GM12873 (cell line): Measurements from ENCODE around the gene BCAS1.

Experiments
- TF ChIP-seq, protein P1 (sequence below): IDR thresholded peaks from 2 replicates; pipeline ENCODE4 v1.5.1; 2012; ENCODE audit warnings: low read depth, mild to moderate bottlenecking, moderate library complexity, low read length, control low read depth; ENCODE audit not compliant: insufficient read depth; ENCODE audit errors: missing control alignments

BCAS1 gene

DNA sequence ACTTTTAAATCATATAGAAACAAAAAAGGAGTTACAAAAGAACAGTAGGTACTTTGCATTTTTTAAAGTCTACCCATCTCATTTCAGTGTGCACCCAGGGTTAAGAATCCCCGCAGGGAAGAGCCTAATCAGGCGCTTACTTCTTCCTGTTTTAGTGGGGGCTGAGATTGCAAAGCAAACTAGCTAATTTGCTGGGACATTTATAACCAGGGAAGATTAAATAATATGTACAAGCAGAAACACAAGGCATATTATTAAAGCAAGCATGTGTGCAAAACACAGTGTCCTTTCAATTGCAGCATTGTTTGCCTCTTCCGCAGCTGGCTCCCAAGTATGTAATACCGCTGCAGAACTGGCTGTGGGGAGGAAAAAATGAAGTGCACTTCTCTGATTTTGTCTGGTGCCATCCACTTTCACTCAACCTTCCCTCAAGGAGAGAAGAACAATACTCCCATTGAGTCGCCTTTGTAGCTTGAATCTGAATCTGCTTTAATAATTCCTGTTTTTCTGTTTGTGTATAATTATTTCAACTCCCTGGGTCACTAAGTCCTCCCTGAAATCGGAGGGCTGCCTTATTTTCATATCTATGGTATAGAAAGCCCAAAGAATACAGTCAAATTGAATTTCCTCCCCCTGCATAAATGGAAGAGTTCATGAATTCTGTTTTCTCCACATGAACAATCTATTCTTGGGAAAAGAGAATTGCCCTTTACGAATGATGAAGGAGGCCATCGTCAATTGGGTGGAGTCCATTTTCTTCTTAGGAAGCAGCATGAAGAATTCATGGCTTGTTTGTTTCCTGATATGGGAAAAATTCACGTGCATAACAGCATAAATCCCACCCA, 23.3 kb upstream of the BCAS1 start:
- TF ChIP-seq, protein P1, sequence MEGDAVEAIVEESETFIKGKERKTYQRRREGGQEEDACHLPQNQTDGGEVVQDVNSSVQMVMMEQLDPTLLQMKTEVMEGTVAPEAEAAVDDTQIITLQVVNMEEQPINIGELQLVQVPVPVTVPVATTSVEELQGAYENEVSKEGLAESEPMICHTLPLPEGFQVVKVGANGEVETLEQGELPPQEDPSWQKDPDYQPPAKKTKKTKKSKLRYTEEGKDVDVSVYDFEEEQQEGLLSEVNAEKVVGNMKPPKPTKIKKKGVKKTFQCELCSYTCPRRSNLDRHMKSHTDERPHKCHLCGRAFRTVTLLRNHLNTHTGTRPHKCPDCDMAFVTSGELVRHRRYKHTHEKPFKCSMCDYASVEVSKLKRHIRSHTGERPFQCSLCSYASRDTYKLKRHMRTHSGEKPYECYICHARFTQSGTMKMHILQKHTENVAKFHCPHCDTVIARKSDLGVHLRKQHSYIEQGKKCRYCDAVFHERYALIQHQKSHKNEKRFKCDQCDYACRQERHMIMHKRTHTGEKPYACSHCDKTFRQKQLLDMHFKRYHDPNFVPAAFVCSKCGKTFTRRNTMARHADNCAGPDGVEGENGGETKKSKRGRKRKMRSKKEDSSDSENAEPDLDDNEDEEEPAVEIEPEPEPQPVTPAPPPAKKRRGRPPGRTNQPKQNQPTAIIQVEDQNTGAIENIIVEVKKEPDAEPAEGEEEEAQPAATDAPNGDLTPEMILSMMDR, result no peak

DNA sequence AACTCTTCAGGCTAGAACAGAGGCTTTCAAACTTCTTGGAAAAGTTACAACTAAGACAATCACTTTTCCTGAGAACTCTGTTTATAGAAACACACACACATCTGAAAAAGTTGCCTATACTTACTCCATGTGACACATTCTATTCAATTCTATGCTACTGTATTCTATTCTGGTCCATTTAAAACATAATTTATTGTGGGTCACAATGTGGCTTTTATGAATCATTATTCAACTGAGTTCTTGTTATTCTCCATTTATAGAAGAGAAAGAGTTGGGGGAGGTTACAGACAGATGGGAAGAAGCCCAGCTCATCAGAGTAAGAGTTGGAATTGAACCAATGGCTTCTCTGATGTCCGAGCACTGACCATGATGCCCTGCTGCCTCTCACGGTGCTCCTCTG, 21.6 kb upstream of the BCAS1 start:
- TF ChIP-seq, protein P1, result no peak

DNA sequence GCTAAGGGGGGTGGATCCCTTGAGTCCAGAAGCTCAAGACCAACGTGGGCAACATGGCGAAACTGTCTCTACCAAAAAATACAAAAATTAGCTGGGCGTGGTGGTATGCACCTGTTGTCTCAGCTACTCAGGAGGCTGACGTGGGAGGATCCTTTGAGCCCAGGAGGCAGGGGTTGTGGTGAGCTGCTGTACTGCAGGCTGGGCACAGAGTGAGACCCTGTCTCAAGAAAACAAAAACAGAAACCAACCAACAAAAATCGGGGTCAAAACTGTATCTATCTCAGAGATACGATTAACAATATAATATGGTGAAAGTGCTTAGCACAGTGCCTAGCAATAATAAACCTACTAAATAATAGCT, 20.7 kb upstream of the BCAS1 start:
- TF ChIP-seq, protein P1, result peak; percentile 2

DNA sequence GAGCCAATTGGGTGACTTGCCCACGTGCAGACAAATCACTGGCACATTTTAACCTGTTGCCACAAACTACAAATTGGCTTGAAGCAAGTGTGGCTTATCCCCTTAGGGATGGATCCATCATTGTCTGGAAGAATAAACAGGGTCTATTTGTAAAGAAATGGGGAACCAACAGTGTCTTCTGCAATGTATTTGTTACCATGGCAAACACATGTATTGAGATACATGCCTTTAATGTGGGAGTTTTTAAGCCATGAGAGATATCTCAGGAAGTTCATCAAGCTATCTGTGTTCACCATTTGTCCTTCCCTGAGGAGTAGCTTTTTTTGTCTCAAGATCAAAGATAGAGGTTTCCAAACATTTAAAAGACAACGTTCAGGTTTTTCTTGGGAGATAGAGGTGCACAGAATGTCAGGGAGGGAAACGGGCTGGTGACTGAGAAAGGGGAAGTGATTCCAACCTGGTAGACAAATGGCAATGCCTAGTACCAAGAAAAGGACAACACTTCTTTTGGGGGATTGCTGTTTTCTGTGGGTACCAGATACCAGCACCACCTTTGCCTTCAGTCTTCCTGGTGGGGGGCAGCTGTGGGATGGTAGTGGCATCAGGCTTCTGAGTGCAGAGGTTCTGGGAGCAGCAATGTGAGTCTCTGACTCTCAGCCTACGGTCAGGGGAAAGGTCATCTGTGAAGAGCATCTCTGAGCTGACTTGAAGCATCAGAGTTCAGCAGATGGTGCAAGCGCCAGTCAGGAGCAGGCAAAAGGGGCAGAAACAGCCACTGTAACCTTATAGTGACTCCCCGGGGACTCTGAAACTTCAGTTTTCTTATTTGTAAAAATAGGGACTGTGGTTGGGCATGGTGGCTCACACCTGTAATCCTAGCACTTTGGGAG, 20.1 kb upstream of the BCAS1 start:
- TF ChIP-seq, protein P1, result no peak

DNA sequence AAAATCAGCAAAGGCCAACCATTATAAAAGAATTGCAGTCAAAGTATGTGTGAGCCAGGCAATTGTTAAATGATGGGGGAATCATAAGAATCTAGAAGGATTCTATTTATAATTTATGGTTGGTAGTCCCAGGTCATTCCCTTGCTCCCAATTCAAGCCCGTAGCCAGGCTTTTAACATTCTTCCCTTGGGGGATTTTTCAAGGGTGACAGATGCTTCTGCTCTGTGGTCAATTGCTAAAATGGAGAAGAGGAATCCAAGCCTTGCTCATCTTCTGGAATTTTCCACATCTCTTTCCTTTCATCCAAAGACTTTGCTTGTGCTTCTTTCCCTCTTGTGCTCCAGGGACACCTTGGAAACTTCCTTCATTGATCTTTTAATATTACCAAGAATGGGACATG, 18.0 kb upstream of the BCAS1 start:
- TF ChIP-seq, protein P1, result no peak

DNA sequence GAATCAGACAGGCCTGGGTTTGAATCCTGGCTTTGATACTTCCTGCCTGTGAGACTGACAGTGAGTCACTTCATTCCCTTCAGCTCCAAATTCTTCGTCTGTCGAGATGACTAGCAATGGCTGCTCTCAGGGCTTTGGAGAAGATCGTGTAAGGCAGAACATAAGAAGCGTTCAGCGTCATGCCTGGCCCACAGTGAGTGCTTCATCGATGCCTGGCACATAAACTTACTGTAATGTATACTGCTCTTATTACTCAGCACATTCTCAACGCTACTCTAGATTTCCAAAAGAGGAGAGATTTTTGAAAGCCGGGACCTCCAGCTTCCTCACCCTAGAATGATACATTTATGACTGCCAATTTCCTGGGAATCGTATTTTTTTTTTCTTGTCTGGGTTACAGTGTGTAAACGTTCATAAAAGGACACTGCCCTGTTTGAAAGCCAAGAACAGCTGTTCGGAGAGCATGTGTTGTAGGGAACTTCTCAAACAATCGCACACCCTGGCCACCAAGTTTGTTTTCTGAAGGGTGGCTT, 16.2 kb upstream of the BCAS1 start:
- TF ChIP-seq, protein P1, result no peak

DNA sequence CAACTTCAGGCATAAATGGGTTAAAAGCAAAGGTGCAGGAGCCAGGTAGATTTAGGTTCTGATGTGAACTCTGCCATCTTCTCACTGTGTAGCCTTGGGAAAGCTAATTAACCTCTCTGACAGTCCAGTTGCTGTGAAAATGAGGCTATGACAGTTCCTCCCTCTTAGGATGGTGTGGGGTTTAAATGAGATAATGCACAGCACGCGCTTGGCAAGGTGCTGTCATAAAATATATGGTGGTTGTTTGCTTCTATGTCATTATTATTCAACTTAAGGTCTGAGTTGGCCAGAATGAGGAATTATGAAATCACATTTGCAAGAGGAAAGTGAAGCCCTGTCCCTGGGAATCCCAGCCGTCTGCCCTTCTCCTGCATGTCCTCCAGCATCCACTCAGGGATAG, 15.5 kb upstream of the BCAS1 start:
- TF ChIP-seq, protein P1, result no peak
